Measurements from ENCODE around the gene HRH2.

DNA sequence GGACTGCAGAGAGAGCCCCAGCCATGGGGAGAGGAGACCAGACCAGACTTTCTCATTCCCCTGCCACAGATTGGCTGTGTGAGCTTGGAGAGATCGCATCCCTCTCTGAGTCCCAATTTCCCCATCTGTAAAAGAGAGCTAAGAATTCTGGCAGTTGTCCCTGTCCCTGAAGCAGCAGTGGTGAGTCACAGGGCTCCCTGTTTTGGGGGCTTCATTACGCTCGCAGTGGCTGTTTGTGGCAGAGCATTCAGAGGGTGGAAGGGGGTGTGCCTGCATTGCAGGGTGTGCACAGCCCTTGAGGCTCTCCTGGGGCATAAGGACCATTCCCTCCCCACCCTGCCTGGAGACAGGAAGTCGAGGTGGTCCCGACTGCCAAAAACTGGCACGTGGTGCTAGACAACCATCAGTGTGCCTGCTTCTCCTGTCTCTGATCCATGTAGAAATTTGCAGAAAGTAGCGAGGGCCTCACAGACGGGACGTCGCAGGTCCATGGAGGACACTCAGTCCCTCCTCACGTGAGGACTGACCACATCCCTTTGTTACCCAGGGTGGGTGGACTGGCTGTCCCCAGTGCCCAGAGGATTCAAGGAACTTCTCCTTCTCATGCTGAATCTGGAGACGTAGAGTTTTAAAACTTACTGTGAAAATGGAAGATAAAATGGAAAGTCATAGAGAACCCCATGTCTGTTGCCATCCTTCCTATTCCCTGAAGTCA lies 35.3 kb downstream of the HRH2 start:
- TF ChIP-seq, protein P1, sequence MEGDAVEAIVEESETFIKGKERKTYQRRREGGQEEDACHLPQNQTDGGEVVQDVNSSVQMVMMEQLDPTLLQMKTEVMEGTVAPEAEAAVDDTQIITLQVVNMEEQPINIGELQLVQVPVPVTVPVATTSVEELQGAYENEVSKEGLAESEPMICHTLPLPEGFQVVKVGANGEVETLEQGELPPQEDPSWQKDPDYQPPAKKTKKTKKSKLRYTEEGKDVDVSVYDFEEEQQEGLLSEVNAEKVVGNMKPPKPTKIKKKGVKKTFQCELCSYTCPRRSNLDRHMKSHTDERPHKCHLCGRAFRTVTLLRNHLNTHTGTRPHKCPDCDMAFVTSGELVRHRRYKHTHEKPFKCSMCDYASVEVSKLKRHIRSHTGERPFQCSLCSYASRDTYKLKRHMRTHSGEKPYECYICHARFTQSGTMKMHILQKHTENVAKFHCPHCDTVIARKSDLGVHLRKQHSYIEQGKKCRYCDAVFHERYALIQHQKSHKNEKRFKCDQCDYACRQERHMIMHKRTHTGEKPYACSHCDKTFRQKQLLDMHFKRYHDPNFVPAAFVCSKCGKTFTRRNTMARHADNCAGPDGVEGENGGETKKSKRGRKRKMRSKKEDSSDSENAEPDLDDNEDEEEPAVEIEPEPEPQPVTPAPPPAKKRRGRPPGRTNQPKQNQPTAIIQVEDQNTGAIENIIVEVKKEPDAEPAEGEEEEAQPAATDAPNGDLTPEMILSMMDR (IDR thresholded peaks at IDR 0.05), result no peak
- no peak for TF ChIP-seq POLR2A (IDR thresholded peaks at IDR 0.05)
